ENCODE data around the gene PTPN14. TPM values are rescaled to one million over a fixed set of nuclear protein-coding genes. Genes with fewer than 3 reads are reported as not detected.

Gene PTPN14
- total and polyA plus RNA-seq, 2 of the 8 experiments (the other 6 are each of a cell fraction or from before 2014, with no cell fraction given), result 14.4 to 93.6 TPM

DNA sequence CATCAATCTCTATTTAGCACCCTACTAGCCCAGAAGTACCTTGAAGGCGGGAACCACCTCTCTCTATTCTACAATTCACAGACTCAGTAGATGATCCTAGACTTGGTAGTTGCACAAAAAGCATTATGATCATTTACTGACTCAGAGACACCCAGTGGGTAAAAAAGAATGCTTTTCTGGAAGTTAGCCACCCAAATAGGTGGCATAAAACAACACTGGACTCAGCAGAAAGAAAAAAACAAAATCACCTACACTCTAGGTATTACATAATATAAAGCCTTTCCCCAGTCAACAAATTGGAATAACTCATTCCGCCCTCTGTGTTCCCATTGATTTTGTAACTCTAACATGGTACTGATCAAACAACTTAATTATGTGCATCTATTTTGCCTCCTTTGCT is 126.3 kb downstream of the PTPN14 start (continued):
- TF ChIP-seq SIN3A (conservative IDR thresholded peaks at IDR 0.05 in 1 of 2, IDR thresholded peaks at IDR 0.05 in 1 of 2; ENCODE audit: low read depth in 1 of 2, low read length in 2 of 2), result no peak
- TF ChIP-seq, protein P1, sequence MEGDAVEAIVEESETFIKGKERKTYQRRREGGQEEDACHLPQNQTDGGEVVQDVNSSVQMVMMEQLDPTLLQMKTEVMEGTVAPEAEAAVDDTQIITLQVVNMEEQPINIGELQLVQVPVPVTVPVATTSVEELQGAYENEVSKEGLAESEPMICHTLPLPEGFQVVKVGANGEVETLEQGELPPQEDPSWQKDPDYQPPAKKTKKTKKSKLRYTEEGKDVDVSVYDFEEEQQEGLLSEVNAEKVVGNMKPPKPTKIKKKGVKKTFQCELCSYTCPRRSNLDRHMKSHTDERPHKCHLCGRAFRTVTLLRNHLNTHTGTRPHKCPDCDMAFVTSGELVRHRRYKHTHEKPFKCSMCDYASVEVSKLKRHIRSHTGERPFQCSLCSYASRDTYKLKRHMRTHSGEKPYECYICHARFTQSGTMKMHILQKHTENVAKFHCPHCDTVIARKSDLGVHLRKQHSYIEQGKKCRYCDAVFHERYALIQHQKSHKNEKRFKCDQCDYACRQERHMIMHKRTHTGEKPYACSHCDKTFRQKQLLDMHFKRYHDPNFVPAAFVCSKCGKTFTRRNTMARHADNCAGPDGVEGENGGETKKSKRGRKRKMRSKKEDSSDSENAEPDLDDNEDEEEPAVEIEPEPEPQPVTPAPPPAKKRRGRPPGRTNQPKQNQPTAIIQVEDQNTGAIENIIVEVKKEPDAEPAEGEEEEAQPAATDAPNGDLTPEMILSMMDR (IDR thresholded peaks at IDR 0.05; ENCODE audit: control extremely low read depth in 1 of 3, insufficient read depth in 1 of 3, low read depth in 1 of 3, low read length in 3 of 3), result no peak
- TF ChIP-seq EGR1 (IDR thresholded peaks at IDR 0.05; ENCODE audit: borderline replicate concordance, low read depth, low read length), result no peak
- TF ChIP-seq HDAC6 (IDR thresholded peaks at IDR 0.05; ENCODE audit: low read depth, low read length), result no peak
- no peak for TF ChIP-seq PHF8 (conservative IDR thresholded peaks at IDR 0.05; ENCODE audit: low read depth, low read length)
- no peak for TF ChIP-seq RNF2 (IDR thresholded peaks at IDR 0.05; ENCODE audit: borderline replicate concordance, low read depth, low read length, missing control alignments, poor library complexity, severe bottlenecking)
- TF ChIP-seq, protein P2, sequence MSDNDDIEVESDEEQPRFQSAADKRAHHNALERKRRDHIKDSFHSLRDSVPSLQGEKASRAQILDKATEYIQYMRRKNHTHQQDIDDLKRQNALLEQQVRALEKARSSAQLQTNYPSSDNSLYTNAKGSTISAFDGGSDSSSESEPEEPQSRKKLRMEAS (IDR thresholded peaks at IDR 0.05), result no peak
